GM18517 (cell line): ENCODE measurements around the gene HAUS2.
"Not testable (repeated sequence)": the region's sequence is repeated elsewhere in the genome, so short reads cannot be mapped to it uniquely, and the experiment has no call there.

Experiments
- ATAC-seq: cut with Tn5 transposase; IDR thresholded peaks from one replicate; pipeline ENCODE4 v1.9.1; 2021; ENCODE audit warnings: mild to moderate bottlenecking, moderate library complexity; ENCODE audit not compliant: unreplicated experiment

HAUS2 gene

DNA sequence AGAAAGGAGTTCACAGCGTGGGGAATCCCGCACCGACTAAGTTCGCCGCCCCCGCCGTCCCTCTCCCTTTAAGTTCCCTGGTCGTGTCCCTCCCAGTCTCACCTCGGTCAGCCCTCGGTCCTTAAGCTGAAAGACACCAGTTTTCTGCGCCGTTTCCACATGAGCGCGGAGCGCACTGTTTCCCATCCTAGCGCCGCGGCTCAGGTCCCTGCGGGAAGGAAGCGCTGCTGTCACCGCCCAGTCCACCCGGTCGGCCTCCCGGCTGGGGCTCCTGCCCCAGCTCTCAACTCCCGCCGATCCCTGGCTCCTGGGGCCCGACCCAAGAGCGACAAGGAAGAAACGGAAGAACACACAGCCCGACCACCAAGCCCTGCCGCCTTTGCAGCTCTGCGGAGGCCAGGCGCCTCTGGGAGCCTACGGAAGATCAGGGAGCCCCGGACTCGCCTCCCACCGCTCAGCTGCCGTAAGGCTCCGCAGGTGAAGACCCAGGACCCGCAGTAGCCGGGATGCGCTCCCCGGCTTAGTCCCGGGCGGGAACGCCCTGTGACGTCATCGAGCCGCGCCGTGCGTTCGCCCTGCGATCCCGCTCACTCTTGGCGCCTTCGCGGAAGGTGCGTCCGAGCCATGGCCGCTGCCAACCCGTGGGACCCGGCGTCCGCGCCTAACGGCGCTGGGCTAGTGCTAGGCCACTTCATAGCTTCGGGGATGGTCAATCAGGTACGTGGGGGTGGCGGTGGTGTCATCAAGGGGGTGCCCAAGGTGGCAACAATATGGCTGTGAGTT lies at the start of gene HAUS2, which contains the start of gene LRRC57:
HAUS2 (plus strand) TSS at position 590 of the 783 bp plus-strand sequence; CDS start at position 625, 35 bp downstream.
LRRC57 (minus strand) TSS at position 545 of the 783 bp plus-strand sequence; CDS start at position 186, 359 bp downstream.
- ATAC-seq: peak; percentile 77

DNA sequence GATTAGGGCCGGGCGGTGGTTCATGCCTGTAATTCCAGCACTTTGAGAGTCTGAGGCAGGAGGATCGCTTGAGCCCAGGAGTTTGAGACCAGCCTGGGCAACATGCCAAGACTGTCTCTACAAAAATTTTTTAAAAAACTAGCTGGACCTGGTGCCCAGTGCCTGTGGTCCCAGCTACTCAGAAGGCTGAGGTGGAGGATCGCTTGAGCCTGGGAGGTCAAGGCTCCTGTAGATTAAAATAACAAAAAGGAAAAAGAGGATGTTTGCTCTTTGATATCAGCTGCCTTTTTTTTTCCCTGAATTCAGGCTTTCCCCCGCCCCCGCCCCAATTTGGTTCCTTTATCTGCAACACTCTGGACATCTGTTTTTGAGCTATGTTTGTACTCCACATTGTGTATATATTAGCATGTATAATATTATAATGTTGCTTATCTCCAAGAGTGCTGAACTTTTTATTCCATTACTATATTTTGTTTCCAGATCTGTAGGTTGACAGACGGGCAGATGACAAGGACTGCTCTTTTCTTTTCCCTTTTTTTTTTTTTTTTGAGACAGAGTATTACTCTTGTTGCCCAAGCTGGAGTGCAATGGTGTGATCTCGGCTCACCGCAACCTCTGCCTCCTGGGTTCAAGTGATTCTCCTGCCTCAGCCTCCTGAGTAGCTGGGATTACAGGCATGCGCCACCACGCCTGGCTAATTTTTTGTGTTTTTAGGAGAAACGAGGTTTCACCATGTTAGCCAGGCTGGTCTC lies 48.6 kb upstream of the HAUS2 start:
- ATAC-seq: no peak

DNA sequence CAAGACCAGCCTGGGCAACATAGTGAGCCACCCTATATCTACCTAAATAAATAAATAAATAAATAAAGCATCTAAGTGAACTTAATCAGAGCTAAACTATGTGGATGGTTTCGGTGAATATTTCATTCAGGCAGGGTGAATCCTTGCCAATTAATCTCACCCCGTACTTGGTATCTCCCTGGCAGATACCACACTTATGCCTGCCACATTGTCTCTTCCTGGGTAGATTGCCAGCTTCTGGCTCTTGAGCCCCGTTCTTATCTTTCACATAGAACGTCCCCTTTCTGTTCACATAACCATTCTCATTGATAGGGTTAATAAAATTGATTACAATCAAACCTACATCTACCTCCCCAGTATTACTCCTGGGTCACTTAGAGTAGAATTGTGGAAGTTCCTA lies 46.2 kb upstream of the HAUS2 start:
- no peak for ATAC-seq

DNA sequence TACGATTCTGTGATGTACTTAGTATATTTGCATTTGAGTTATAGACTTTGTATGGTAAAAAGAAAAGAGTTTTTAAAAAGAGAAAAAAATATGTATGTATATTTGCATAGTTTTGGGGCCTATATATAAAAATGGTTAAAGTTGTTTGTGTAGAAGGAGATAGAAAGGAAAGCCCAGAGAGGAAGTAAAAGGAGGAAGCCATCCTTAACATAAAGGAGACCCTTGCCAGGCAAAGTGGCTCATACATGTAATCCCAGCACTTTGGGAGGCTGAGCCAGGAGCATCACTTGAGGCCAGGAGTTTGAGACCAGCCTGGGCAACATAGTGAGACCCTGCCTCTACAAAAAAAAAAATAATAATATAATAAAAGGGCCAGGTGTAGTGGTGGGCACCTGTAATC lies 44.8 kb upstream of the HAUS2 start:
- ATAC-seq: no peak

DNA sequence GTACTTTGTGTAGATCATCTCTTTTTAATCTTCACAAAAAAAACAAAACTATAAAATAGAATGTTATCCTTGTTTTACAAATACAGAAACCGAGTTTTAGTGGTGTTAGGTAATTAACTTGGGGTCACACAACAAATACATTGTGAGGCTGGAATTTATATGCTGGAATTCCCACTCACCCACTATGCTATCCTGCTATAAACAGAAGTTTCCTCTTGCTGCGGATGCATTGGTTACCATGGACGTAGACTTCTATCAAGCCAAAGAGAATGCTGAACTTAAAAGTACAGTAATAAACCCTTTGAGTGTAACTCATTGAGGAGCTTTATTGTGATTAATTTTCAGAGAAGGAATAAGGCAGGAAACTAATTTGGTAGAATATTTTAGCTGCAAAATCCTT lies 44.0 kb upstream of the HAUS2 start:
- no peak for ATAC-seq

DNA sequence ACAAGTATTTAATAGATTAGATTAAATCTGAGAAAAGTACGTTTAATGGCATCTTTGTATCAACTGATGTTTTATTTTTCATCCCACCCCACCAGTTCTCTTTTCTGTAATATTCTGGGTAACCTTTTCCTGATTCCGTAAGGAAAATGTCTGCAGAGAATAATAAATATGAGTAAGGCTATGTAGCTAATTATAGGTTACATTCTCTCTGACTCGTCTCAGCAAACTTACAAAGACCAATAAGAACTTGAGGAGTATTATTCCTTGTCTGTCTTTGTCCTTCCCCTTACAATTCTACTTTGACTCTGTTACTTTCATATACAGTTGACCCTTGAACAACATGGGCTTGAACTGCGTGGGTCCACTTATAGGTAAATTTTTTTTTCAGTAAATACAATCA lies 41.1 kb upstream of the HAUS2 start:
- ATAC-seq: no peak

DNA sequence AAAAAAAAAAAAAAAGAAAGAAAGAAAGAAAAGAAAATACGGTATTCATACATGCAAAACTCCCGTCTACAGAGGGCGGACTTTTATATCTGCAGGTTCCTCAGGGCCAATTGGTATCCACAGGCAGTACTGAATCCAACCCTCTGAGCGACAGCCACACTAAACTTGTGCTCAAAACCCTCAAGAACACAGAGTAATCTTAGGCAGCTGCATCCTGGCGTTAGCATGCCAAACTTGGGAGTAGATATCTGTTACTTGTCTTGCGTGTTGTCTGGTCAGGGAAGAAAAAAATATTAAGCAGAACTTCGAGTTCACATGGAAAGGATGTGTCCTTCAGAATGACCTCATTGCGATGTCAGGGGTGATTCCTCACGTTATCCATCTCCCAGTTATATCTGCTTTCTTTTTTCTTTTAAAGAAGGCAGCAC lies 40.4 kb upstream of the HAUS2 start:
- ATAC-seq: no peak

DNA sequence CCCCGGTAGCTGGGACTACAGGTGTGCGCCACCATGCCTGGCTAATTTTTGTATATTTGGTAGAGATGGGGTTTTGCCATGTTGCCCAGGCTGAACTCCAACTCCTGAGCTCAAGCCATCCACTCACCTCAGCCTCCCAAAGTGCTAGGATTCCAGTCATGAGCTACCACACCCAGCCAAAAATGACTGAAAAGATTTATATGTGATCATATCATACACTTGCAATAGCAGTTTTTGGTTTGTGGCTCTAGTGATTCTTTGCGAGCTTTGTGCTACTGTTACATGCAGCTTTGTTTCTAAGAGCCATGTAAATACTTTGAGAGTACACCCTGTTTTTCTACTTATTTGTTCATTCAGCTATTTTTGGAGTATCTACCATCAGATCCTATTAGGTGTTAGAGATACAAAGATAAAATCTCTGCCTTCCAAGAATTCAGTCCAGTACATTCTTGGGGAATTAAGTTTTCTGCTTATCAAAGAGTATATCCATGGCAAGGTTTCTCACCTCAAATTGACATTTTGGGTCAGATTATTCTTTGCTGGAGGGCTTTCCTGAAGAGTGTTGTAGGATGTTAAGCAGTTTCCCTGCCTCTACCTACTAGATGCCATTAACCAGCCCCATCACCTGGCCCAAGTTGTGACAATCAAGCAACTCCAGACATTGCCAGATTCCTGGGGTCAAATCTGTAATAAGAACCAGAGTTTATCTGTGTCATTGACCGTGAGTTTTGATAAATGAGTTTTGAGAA lies 38.2 kb upstream of the HAUS2 start:
- ATAC-seq: no peak

DNA sequence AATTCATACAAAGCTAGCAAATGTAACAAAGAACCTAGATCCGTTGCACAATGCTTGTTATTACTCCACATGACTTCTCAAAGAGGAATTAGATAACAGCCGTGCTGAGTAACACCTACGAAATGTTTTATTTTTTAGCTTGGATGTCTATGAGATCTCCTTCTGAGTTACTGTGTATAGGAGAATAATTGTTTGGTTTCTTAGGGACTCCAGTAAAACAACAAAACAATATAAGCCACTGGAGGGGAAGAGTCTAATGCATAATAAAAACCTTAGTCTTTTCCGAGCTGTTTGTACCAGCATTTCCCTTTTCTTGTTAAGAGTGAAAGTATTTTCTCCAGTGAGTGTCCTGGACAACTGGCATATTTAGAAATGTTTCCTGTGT lies 37.6 kb upstream of the HAUS2 start:
- no peak for ATAC-seq

DNA sequence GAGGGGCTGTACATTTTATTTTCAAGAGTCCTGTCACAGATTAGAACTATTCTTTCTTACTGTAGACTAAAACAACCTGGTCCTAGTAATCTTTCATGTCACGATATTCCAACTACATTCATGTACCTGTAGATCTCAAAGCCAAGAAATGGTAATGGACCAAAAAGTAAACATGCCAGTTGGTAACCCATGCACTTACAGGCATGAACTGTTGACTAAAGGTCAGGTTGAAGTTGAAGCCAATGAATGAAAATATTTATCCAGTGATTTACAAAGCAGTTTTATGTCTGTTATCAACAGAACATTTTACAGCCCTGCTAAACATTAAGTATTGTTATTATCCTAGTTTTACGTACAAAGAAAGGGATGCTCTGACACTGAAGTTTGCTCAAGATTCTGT lies 25.3 kb upstream of the HAUS2 start:
- ATAC-seq: no peak

DNA sequence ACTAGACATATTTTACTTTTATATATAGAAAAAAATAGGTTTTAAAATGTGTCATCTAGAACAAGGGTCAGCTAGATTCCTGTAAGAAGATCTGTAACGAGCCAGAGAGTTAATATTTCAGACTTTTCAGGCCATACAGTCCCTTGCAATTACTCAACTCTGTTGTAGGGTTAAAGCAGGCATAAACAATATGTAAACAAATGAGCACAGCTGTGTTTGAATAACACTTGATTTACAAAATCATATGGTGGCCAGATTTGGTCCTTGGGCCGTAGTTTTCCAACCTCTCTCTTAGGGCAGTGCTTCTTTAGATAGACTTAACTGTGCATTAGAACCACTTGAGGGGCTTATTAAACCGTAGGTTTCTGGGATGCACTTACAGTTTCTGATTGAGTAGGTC lies 19.7 kb upstream of the HAUS2 start:
- no peak for ATAC-seq

DNA sequence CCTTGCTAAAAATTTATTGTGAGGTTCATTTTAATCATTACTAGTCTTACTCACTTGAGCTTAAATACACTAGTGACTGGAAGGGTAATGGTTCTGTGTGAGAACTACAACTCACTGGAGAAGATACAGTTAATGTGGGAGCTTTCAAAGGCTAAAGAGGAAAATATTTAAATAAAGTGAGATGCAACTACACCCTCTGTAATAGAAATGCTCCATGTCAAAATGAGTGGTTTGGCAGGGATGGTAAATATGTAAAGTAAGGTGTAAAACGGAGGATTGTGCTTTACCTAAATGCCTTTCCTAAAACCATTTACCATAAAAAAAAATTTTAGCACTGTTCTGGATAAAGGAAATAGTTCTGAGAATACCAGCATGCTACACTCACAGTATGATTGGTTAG lies 15.4 kb upstream of the HAUS2 start:
- no peak for ATAC-seq

DNA sequence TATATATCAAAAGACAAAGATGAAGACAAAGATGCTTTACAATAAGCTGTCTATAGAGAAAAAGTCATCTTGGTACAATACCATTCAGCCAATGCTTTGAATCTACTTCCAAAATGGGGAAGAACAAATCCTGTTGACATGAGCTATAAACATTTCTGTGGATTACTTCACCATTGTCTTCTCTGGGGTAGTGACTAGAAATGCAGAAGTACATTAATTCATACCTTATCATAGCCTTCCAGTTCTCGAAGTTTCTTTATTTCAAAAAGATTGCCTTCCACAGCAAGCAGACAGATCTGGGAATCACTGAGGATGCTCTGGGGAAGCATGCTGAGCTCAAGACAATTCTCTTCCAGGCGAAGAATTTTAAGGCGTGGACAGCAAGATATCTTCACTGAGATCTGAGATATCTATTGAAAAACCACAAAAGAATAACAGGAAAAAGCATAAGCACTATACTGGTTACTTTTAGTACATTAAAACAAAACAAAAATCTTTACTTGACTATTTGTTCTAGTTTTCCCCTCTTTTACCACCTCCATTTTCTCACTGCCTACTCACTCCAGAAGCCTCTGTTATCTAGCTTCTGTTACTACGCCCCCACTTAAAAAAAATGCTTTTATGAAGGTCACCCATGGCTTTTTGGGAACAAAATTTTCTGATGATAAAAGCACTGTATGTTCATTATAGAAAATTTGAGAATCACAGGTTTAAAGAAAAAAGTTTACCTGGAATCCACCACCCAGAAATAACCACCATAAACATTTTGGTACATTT lies 3.6 kb upstream of the HAUS2 start:
- no peak for ATAC-seq

DNA sequence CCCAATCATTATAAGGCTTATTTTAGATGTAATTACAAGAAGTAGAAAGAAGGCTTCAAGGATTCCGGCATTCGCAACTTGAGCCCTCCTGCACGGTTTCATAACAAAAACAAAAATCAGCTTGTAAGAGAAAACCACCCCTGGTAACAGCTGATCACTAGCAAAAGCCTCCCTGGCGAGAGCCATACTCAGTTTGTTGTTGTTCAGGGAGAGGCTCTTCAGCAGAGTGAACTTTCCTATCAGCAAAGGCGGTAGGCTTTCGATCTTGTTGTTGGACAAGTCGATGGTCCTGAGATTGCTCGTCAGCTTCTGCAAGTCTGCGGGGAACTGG lies 755 bp upstream of the HAUS2 start:
- no peak for ATAC-seq

DNA sequence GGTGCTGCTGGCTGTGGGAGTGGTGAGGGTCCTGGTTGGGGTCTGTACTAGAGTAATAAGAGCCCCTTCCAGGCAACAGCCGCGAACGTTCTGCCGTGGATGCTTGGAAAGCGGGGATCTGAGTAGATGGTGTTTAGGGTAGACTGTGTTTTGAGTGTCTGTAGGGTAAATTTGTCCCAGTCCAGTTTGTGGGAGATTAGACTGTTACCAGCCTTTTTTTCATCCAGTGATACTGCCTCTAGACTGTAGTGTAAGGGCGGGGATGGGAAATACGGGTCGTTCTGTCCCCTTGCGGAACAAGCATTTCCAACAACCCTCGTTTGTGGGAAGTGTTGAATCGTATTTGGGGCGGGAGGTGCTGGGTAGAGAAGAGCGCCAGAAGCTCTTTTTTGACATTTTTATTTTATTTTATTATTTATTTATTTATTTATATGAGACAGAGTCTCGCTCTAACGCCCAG lies 424 bp downstream of the HAUS2 start:
- peak; percentile 34 for ATAC-seq

DNA sequence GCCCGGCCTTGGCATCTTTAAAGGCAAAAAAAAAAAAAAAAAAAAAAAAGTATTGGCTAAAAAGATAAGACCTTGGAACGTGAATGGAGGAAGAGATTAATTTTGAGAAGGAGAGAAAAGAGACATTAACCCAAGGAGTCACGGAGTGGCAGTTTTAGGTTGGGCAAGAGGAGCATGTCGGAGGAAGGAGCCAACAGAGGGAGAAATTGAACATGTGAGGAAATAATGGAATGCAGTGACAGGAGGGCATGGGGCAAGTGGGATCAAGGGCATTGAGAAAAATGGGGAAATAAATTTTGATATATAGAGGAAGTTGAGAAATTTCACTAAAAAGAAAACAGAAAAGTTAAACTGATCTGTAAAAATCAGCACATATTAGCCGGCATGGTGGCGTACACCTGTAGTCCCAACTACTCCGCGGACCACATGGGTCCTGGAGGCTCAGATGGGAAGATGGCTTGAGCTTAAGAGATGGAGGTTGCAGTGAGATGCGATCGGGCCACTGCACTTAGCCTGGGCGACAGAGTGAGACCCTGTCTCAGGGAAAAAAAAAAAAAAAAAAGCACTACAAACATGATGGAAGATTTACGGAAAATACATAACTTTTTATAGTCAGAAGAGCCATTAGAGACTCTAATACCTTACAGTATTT lies 1.2 kb downstream of the HAUS2 start:
- ATAC-seq: no peak

DNA sequence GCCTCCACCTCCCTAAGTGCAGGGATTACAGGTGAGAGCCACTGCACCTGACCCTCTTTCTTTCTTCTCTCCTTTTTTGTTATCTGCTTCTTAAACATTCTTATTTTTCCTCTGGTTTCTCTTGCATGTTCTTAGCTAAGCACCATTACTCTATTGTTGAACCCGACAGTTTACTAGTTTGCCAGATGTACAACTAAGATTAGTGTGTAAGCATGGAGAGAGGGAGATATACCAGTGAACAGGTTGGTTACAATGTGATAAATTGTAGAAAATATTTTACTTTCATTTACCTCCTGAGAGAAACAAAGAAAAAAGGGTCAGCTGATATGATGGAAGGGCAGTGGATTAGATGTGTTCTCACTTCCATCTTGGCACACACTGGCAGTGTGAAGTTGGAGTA lies 4.9 kb downstream of the HAUS2 start:
- ATAC-seq: no peak

DNA sequence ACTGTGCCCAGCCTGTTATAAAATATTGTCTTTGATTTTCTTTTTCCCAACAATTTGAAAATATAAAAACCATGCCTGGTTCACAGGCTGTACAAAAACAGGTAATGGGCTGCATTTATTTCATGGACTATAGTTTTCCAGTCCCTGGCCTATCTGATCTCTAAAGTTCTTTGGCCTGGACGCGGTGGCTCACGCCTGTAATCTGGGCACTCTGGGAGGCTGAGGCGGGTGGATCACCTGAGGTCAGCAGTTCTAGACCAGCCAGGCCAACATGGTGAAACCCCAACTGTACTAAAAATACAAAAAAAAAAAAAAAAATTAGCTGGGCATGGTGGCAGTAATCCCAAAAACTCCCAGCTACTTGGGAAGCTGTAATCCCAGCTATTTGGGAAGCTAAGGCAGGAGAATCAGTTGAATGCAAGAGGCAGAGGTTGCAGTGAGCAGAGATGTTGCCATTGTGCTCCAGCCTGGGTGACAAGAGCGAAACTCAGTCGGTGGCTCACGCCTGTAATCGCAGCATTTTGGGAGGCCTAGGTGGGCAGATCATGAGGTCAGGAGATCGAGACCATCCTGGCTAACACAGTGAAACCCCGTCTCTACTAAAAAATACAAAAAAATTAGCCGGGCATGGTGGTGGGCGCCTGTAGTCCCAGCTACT lies 8.0 kb downstream of the HAUS2 start:
- ATAC-seq: not testable (repeated sequence)

DNA sequence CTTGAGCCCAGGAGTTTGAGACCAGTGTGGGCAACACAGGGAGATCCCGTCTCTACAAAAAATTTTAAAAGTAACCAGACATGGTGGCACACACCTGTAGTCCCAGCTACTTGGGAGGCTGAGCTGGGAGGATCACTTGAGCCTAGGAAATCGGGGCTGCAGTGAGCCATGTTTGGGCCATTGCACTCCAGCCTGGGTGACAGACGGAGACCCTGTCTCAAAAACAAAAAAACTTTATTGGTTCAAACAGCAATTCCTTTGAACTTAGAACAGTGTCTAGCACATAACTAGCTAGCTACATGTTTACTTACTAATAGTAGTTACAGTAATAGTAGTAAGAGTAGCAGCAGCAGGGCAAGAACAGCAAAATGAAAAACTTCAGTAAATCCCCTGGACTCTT lies 10.1 kb downstream of the HAUS2 start:
- no peak for ATAC-seq
